Stimulated activated naive CD4-positive, alpha-beta T cell treated with Interleukin-2 at 50 U/mL for 16 hours (primary cell): ENCODE measurements around the gene RNF114.
"Not testable (repeated sequence)": the region's sequence is repeated elsewhere in the genome, so short reads cannot be mapped to it uniquely, and the experiment has no call there.

Experiments
- DNase-seq: peaks from one replicate; lab custom pipeline; 2025; lab: John Stamatoyannopoulos, UW

The RNF114 gene

DNA sequence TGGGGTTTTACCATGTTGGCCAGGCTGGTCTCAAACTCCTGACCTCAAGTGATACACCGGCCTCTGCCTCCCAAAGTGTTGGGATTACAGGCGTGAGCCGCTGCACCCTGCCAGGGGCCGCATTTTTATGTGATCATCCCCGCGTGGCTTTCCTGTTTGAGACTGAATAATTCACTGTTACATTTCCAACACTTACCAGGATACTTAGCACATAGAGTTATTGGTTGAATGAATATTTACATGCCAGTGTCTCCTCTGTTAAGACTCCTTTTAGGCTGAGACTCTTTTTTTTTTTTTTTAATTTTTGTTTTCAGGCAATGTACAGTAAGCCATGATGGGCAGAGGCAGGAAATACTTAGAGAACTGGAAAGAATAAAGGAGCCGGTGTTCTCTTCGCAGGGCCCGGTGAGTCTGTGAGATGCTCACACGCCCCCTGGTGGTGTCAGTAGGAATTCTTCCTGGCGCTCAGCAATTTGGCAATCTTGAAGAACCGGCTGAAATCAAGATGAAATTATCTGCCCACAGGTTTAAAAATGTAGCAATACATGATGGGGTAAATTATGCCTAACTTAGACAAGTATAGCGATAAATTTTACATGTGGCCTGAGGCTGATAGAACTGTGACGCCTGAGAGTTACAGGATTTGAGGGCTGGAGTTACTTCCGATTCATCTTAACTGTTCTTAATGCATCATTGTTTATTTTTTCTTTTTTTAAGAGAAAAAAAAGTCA is 7.6 kb upstream of the RNF114 start:
- DNase-seq: peak; percentile 75

DNA sequence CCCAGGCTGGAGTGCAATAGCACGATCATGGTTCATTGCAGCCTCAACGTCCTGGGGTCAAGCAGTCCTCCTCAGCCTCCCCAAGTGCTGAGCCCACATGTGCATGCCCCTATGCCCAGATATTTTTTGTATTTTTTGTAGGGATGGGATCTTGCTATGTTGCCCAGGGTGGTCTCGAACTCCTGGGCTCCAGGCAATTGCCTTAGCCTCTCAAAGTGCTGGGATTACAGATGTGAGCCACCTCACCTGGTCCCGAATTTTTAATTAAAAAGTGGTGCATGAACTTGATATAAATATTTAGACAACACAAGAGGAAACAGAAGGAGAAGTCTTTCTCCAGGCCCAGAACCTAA is 7.1 kb upstream of the RNF114 start:
- DNase-seq: no peak

DNA sequence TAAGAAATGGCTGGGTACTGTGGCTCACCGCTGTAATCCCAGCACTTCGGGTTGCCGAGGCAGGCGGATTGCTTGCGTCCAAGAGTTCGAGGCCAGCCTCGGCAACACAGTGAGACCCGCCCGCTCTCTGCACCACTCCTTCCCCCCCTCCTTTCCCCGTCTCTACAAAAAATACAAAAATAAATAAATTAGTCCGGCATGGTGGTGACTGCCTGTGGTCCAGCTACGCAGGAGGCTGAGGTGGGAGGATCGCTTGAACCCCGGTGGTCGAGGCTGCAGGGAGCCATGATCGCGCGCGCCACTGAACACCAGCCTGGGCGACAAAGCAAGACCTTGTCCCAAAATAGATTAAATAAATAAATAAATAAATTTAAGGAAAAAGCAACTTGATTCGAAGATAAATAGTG is 448 bp upstream of the RNF114 start:
- no peak for DNase-seq

DNA sequence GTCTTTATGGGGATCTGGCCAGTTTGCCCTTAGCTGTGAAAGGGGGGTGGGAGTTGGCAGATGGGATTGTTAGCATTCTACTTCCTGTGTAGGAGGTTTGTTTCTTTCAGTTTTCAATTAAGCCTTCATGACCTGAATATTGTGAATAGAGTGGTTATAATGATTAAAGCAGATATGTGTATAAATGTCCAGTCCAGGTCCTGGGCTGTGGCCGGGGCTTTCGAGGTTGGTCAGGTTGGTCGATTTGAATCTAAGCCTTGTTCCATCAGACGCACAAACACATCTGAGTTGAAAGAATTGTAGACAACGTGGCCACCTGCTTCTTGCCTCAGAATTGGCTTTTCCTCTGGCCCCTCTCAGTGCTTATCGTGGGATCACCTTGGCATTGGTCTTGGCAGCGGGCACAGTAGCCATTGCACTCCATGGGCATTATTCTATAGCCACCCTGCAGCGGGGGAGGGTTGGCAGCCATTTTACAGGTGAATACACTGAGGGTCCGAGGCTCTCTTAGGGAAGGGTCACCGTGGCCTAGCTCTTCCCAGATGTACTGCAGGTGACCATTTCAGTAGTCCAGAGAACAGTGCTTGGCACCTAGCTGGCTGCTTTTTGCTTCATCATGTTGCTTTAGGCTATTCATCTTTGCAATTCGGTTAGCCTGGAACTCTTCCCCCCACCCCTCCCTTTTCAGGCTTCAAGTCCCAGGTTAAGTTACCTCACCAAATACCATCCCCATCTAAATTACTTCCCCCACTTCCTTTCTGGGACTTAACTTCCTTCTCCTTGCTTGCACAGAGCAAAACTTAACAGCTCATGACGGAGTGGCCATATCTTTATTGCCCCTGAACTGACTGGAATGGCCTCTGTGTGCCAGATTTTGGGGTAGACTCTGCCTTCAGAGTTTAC is 1.1 kb downstream of the RNF114 start:
- no peak for DNase-seq

DNA sequence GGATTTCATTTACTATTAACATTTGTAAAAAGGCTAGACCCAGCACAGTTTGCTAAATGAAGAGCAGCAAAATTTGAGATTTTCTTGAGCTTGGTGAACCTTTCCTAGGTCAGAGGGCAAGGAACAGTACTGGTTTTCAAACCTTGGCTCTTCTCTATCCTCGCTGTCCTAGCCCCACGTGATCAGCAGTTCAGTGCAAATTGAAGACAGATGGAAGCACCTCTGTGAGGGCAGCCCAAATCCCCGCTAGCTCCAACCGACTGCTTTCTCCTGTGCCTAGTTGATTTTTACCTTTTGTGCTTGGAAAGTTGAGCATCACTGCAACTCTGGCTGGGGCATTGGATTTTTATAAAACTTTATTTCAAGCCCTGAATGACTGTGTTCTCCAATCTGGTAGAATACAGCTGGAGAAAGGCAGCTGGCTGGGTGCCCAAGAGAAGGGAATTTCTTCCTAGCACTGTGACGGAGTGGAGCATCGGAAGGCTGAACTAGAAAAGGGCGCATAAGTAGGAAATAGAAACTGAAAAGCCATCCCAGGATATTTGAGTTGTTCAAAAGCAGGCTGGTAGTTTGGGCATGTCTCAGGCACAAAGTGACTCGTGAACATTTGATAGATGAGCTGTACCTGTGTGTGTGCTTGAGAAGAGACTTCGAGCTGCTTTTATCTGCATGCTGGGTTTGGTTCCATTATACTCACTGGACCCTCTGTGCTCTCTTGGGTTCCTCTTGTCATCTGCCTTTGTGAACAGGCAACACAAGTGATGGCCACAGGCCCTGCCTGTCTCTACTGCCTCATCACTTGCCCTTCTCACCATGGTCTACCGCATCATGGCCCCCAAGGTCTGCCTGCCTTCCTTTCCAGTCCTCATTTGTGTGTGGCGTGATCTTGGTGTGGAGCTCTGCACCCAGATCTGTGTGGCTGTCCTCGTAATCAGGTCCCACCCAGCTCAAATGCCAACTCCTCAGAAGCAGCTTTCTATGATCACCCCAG is 2.3 kb downstream of the RNF114 start:
- no peak for DNase-seq

DNA sequence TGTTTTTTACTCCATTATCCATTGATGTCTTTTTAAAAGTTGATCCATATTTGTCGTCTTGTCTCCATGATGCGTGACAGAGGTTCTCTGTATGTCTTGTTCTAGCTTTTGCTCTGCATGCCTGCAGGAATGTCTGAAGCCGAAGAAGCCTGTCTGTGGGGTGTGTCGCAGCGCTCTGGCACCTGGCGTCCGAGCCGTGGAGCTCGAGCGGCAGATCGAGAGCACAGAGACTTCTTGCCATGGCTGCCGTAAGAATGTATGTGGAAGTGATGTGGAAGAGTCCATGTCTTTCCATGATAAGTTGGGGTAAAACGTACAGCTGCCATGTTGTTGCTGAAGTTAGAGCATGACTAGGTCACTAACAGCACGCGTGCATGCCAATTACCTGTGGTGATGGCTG is 5.3 kb downstream of the RNF114 start:
- no peak for DNase-seq

DNA sequence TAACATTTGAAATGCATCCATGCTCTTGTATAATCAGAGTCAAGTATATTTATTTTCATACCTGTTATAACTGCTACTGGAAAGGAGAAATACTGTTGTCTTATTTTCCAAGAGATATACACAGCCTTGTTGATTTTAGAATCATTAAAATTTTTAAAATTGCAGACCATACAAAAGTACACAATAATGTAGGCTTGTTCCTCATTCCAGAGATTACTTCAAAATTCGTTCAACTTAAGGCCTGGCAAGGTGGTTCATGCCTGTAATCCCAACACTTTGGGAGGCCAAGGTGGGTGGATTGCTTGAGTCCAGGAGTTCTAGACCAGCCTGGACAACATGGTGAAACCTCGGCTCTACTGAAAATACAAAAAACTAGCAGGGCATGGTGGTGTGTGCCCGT is 6.1 kb downstream of the RNF114 start:
- no peak for DNase-seq

DNA sequence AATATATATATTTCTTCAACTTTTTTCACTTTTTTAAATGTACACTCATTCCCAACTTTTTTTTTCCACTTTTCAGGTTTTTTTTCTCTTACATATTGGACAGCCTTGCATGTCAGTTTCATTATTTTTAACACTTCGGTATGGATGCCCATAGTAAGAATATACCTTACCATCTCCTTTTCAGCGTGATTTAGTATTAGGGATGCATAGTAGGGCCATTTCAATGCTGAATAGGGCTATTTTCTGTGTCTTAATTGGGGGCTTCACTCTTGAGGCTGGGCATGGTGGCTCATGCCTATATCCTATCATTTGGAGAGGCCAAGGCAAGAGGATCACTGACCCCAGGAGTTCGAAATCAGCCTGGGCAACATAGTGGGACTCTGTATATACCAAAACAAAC is 6.7 kb downstream of the RNF114 start:
- DNase-seq: no peak

DNA sequence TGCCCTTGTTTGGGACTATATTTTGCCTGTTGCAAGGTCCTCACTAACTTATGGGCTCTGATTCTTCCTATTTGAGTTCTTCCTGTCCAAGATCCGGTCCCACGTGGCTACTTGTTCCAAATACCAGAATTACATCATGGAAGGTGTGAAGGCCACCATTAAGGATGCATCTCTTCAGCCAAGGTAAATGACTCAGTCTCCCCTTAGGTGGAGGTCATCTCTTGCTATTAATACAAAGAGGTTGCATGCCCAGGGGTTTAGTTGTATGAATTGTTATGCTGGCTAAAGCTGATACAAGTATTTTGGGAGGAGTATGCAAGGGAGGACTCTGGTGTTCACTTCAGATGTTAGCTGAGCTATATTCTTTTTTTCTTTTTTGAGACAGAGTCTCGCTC is 9.1 kb downstream of the RNF114 start:
- no peak for DNase-seq

DNA sequence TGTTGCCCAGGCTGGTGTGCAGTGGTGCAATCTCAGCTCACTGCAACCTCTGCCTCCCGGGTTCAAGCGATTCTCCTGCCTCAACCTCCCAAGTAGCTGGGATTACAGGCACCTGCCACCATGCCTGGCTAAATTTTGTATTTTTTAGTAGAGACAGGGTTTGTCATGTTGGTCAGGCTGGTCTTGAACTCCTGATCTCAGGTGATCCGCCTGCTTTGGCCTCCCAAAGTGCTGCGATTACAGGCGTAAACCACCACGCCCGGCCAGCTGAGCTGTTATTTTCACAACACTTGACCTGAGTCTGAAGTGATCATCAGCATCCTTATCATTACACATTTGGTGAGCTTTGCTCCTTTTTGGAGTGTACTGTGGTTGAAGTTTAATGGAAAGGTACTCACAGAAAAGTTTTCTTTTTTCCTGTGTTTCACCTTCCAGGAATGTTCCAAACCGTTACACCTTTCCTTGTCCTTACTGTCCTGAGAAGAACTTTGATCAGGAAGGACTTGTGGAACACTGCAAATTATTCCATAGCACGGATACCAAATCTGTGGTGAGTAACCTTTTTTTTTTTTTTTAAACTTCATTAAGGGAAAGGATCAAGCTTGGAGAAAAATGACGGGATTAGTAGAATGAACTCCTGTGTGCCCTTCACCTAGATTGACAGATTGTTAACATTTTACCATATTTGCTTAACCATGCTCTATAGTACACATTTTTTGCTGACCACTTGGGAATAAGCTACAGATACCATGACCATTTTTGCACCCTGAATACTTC is 9.7 kb downstream of the RNF114 start:
- no peak for DNase-seq

DNA sequence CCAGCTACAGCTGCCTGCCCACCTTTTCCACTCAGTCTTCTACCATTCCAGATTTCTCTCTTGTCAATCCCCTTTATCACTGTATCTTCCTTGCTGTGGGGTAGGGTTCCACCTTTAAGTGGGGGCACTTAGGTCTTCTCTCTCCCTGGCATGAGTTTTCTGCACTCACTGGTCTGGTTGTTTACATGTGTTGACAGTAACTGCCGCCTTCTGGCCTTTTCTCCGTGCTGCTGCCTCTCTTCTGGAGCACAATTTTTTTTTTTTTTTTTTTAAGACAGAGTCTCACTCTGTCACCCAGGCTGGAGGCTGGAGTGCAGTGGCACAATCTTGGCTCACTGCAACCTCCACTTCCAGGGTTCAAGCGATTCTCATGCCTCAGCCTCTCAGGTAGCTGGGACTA is 12.0 kb downstream of the RNF114 start:
- no peak for DNase-seq

DNA sequence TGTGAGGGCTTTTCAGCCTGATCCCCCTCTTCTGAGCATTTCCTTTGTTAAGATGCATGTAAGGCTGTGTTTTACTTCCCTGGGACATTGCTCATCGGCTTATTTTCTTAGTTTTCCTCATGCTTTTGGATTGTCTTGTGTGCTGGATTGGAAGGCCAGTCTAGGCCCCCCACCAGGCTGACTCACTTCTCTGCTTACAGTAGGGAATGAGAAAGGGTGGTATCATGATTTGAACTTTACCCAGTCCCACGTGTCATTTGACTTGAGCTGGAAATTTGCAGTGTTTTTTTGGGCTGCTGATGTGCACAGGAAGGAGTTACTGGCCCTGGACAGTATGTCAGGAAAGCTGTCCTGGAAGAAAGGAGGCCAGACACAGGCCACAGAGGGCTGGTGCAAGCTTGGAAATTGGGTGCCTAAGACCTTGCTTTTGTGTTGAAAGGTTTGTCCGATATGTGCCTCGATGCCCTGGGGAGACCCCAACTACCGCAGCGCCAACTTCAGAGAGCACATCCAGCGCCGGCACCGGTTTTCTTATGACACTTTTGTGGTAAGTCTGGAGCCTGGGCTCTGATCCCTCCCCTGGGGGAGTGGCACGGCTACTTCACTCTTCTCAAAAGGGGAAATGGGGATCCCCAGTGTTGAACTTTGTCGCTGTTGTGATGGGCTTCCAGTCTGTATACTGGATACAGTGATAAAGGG is 12.8 kb downstream of the RNF114 start:
- DNase-seq: no peak

DNA sequence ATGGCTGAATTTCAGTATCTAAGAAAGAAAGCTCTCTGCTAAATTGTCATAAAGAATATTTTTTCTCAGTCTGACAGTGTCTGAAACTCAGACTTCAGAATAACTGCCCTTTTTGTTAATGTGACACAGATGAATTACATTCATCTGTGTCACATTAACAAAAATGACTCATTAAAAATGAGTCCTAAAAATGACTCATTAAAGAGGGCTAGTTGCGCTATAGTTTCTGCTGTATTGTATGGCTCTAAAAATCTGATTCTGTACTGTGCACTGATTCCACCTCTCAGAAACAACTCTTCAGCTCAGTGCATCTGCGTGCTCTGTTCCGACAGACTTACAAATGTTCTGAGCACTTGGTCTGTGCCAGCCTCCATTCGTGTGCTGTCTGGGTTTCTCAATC is 15.0 kb downstream of the RNF114 start:
- DNase-seq: no peak

DNA sequence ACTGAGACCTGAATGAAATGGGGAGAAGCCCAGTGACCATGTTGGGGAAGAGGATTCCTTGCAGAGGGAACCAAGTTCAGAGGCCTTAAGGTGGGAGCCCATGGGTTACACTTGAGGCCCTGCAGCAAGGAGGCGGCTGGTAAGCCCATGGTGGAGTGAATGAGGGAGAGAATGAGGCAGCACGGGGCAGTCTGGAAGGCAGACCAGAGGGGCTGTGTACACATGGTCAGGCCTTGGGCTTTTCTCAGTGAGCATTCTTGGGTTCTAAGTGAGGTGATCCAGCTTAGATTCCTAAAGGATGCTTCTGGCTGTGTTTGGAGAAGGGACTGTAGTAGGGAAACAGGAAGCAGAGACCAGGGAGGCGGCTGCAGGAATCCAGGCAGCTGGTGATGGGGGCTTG is 19.0 kb downstream of the RNF114 start:
- DNase-seq: no peak

DNA sequence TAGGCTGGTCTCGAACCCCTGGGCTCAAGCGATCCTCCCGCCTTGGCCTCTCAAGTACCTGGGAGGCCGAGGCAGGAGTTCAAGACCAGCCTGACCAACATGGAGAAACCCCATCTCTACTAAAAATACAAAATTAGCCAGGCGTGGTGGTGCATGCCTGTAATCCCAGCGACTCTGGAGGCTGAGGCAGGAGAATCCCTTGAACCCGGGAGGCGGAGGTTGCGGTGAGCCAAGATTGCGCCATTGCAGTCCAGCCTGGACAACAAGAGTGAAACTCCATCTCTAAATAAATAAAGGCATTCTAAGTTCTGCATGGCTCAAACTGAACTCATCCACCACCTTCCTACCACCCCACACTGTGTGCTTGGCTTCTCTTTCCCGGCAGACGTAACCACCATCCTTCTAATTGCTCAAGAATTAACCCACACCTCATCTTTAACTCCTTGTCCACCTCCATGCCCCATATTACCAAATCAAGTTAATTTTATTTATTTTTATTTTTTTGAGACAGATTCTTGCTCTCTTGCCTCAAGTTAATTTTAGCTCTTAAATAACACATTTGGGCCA is 19.7 kb downstream of the RNF114 start:
- DNase-seq: not testable (repeated sequence)

DNA sequence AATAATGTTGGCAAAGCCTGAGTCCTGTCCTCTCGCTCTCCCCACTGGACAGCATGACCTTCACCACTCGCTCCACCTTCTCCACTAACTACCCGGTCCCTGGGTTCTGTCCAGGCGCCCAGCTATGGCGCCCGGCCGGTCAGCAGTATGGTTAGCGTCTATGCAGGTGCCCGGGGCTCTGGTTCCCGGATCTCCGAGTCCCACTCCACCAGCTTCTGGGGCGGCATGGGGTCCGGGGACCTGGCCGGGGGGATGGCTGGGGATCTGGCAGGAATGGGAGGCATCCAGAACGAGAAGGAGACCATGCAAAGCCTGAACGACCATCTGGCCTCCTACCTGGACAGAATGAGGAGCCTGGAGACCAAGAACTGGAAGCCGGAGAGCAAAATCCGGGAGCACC is 20.5 kb downstream of the RNF114 start:
- no peak for DNase-seq

DNA sequence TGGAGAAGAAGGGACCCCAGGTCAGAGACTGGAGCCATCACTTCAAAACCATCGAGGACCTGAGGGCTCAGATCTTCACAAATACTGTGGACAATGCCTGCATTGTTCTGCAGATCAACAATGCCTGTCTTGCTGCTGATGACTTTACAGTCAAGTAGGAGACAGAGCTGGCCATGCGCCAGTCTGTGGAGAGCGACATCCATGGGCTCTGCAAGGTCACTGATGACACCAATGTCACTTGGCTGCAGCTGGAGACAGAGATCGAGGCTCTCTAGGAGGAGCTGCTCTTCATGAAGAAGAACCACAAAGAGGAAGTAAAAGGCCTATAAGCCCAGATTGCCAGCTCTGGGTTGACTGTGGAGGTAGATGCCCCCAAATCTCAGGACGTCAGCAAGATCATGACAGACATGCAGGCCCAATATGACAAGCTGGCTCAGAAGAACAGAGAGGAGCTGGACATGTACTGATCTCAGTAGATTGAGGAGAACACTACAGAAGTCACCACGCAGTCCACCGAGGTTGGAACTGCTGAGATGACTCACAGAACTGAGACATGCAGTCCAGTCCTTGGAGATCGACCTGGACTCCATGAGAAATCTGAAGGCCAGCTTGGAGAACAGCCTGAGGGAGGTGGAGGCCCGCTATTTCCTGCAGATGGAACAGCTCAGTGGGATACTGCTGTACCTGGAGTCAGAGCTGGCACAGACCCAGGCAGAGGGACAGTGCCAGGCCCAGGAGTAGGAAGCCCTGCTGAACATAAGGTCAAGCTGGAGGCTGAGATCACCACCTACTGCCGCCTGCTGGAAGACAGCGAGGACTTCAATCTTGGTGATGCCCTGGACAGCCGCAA is 21.1 kb downstream of the RNF114 start:
- DNase-seq: not testable (repeated sequence)

DNA sequence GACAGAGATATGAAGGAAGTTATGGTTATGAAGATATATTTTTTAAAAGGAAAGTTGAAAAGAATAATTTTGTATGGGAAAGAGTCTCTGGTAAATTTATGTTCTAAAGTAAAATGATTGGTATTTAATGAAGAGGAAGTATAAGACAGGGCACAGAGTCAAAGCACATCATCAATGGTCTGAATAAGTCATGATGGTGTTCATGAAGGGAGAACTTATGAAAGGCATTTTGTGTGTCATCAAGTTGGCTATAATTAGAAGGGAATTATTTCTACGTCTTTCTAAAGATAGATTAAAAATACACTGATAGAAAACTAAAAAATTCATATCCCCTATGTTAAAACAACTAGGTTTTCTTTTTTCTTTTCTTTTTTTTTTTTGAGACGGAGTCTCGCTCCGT is 25.2 kb downstream of the RNF114 start:
- DNase-seq: no peak

DNA sequence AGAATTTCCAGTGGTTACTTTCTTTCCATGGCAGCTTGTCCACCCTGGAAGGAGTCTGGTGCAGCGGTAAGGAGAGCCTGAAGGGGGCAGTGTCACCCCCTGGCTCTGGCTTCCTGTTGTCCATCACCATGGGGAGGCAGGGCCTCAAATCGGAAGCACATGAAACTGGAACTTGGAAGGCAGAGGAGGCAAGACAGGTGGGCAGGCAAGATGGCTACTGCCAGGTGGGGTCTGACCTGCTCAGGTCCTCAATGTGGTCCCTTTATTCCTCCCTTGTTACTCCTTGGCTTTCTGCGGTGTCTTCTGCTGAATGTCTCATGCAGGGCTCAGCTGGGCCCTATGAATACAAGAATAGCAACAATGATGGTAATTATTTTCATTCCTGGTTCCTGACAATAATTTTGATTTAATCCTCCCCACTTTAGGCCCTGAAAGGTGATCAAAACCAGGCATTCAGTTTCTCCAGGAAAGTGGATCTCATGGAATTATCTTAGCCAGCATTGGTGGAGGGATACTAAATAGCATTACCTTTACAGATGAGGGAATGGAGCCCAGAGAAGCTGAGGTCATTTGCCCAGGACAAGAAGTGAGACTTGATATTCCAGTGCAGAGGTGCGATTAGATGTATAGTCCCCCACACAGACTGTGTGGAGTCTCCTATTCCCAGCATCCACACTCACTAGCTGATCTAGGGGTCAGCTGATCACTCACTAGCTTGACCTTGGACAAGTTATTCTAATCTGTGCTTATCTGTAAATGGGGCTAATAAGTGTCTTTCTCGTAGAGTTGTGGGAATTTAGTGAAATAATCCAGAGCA is 29.0 kb downstream of the RNF114 start:
- no peak for DNase-seq
